Activated CD8-positive, alpha-beta memory T cell treated with anti-CD3 and anti-CD28 coated beads, Interleukin-2, amount 50 U/mL, for 4 hours (primary cell): ENCODE measurements around the gene UBL3.

Source experiments
- DNase-seq: peaks from one replicate; pipeline ENCODE4 v3.0.0-alpha.2; 2020

The UBL3 gene

DNA sequence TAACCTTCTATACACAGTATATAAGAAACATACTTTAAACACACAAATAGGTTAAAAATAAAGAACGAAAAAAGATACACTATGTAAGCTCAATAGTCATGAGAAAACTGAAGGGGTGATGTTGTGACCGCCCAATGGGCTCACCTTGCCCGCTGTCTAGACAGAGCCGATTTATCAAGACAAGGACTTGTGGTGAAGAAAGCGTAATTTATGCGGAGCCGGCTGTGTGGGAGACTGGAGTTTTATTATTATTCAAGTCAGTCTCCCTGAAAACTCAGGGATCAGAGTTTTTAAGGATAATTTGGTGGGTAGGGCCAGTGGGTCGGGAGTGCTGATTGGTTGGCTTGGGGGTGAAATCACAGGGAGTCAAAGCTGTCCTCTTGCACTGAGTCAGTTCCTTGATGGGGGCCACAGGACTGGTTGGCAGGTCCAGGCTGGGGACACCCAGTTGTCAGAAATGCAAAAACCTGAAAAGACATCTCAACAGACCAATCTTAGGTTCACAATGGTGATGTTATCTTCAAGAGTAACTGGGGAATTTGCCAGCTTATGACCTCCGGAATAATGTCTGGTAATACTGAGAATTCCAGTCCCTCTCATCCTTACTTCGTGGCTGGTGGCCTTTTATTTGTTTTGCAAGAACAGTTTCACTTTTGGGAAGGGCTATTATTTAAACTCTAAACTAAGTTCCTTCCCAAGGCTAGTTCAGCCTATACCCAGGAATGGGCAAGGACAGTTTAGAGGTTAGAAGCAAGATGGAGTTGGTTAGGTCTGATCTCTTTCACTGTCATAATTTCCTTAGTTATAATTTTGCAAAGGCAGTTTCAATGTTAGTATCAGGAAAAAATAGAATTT is 96.6 kb downstream of the UBL3 start:
- no peak for DNase-seq

DNA sequence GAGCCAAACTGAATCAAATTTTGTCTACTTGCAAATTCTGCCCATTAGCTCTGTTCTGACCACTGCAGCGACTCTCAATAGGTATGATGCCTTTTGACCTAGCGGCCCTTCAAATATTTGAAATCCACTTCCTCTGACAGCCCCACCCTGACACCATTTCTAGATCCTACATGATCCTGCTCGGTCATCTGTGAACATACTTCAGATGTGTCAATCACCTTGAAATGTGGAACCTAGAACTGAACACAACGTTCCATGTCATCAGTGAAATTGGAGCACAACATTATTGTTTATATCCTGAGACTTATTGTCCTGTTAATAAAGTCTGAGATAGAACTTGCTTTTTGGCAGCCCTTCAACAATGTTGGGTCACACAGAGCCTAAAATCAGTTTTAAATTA is 98.2 kb downstream of the UBL3 start:
- no peak for DNase-seq

DNA sequence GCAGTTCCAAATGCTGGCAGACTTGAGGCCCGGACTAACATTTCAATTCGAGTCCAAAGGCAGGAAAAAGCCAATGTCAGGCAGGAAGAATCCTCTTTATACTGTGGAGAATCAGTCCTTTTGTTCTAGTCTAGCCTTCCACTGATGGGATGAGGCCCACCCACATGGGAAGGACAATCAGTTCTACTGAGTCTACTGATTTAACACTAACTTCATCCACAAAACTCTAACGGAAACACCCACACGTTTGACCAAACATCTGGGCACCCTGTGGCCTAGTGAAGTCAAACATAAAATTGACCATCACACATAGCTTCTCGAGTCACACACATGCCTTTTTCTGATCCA is 100.3 kb downstream of the UBL3 start:
- no peak for DNase-seq

DNA sequence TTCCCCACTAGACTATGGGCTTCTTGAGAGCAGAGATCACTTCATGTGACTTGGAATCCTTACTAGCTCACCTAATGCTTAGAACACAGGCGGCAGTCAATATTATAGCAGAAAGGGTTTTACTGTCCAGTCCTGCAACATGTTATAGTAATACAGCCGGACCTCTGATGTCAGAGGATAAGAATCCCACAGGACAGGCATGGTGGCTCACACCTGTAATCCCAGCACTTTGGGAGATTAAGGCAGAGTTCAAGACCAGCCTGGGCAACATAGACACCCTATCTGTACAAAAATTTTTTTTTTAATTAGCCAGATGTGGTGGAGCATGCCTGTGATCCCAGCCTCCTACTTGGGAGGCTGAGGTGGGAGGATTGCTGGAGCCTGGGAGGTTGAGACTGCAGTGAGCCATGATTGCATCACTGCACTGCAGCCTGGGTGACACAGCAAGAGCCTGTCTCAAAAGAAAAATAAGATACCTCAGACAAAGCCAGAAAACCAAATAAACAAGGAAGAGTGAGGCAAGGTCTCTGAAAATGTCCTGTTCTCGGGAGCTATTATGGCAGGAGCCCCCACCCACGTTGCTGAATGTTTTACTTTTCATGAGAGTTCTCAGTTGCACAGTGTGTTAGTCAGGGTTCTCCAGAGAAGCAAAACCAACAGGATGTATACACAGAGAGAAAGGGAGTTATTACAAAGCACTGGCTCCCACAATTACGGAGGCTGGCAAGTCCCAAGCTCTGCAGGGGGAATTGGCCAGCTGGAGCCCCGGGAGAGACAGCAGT is 100.8 kb downstream of the UBL3 start:
- DNase-seq, result no peak

DNA sequence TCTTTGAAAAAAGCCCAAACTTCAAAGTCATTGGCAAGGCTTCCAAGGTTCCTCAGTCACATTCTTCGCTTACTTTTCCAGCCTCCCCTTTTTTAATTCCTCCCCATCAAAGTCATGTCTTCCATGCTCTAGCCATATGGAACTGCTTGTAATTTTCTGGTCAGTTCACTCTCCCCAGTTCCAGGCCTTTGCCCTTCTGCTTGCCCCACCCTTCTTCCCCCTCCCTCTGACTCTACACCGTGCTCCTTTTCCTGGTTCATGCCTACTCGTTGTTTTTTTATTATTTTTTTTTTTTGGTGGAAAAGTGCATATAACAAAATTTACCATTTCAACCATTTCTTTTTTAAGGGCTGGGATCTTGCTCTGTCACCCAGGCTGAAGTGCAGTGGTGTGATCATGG is 102.3 kb downstream of the UBL3 start:
- no peak for DNase-seq

DNA sequence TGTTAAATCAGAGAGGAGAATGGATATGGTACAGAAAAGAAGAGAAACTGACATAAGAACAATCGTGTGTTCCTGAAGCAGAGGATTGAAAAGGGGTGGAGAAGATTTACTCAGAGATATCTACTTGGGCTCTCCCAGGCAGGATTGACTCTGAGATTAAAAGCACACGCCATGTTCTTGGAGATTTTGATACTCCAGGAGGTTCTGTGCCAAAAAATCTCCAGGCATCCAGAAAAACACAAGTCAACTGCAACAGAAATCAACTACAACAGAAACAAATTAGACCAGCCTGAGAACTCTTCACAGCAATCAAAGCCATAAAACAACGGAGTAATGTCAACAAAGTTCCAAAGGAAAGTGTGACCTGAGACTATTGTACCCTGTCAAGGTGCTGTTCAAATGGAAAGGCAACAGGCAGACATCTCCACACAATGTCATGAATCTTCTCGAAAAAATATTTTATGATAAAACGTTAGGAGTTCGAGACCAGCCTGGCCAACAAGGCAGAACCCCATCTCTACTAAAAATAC is 104.2 kb downstream of the UBL3 start:
- no peak for DNase-seq

DNA sequence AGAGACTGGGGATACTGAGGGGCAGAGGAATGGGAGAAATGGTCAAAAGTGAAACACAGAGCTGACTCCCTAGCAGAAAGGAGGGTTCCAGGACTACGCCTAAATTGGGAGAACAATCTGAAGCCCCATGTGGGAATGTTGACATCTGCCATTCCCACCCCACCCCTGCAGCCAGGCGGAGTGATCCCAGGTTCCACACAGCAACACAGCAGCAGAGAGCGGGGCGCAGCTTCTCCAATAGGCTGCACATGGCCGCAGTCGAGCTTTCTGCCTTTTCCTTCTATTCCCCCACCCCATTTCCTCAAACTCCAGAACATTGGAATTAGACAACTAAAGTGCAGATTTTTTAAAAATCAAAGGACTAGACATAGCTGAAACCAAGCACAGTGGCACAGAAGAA is 104.7 kb downstream of the UBL3 start:
- DNase-seq, result no peak

DNA sequence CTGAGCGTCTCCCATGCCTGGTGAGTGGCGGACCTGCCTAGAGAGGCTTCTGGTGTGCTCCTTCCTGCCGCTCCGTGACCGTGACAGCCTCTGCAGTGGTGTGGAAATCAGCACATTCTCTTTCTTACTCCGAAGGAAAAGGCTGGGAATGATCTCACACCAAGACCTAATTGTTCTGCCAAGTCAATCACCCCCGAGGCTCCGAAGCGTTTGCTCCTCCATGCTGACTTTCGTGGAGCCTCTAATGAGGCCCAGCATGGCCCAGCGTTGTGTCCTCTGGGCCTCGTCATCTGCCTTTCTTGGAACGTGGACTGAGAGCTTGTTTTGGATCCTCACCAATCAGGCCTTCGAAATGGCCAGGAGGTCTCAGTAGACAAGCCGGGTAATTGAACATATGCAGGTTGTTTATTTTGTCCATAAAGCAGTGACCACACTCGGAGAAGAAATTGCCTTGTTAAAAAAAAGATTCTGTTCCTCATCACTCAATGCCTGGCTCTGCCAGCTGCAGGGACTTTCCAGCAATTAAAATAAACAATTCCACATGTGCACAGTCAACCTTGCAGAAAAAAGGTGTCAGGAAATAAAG is 107.1 kb downstream of the UBL3 start:
- DNase-seq, result no peak

DNA sequence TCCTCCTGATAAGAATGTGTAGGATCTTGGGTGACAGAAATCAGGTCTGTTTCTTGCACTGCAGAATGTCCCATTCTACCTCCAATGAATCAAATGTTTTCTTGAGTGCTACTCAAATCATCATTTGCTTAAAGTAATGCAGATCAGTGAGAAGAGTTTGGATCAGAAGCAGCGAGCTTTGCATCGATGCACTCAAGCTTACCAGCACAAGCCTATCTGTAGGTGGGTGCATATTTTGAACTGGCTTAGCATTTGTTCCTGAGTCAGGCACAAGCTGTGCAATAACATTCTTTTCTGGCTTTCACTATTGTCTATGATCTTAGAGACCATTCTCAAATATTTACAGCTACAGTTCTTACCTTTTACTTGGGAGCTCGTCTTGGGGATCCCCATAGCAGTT is 109.5 kb downstream of the UBL3 start:
- DNase-seq, result no peak

DNA sequence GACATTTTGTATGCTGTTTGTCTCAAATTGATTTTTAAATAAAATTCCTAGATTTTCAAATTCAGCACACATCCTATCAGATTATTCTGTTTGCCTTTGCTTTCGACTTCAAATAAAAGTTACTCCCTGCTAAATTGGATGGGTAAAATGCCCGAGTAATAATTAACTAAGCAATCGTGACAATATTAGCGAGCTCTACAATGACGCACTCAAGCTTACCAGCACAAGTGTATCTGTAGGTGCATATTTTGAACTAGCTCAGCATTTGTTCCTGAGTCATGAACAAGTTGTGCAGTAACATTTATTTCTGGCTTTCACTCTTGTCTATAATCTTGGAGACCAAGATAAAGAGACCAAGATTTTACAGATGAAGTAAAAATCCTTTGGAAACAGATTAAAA is 113.4 kb downstream of the UBL3 start:
- no peak for DNase-seq

DNA sequence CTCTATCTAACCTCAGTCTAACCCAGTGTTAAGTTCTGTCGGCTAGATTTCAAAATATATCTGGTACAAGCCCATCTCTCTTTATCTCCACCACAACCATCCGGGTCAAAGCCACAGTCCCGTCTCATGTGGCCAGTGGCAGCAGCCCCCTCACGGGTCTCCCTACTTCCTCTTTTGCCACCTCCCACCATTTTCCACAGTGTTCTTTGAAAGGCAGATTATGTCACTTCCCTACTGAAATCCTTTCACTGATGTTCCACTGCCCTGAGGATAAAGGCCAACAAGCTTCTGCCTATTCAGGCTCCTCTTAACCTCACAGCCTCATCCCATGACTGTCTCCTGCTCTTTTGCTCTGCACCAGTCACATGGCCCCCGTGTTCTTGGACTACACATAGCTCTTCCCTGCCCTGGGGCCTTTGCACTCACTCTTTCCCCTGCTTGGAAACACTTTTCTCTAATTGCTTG is 117.2 kb downstream of the UBL3 start:
- DNase-seq, result no peak

DNA sequence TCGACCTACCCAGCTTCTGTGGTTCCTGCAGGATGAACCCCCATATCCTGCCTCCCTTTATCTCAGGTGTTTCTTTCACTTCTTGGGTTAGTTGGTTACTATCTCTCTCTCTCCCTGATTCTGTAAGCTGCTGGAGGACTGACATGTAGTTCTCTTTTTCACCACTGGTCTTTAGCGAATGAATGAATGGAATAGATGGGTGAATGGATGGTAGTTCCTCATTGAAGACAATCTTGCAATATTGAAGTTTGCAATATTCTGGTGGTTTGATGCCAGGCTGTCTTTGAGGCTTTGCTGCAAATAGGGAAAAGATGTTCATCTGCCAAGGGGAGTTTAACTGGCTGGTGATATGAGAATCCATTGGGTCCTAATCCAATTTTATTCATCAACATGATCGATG is 120.2 kb downstream of the UBL3 start:
- no peak for DNase-seq

DNA sequence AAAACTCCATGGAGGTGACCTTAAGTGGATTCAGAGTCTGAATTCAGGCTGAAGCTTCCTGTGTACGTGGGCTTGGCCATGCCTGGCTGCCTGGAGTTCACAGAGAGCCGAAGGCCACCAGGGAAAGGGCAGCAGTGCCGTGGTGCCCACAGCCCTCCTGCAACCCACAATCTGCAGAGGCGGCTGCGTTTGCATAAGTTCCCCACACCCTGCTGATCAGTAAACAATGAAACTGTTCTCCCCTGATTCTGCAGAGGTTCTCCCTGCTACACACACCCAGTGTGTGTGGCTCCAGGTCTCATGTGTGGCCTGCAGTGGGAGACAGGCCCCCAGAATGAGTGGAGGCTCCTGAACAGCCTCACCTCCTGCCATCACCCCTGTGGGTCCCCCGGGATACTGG is 128.0 kb downstream of the UBL3 start:
- no peak for DNase-seq

DNA sequence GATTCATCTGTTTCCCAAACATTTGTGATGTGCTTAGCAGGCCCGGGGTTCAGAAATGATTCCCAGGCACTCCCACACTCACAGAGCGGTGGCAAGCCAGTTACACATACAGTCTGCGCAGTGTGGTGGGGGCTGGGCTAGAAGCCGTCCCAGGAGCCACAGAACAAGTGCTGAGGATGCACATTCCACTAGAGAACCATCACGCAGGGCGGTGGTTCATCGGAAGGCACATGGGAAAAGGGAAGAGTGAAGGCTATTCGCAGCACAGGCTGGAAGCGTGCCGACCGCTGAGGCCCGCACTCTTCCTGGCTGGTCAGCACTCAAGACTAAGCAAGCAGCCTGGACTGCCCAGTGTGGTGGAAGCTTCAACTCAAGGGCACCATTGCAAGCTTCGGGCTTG is 128.7 kb downstream of the UBL3 start:
- no peak for DNase-seq

DNA sequence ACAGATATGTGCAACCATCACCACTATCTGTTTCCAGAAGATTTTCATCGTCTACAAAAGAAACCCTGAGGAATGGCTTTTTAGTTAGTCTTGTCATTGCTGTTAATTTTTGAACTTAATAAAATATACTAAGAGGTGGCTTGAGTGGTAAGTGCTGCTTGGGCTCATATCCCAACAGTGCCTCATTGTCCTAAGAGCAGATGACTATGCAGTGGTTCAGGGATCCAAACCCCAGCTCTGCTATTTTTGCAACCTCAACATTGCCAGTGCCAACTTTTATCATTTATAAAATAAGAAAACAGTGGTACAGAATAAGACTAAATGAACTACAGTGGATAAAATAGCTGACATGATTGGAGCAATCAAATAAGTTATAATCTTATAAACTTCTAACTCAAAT is 131.7 kb downstream of the UBL3 start:
- DNase-seq, result no peak

DNA sequence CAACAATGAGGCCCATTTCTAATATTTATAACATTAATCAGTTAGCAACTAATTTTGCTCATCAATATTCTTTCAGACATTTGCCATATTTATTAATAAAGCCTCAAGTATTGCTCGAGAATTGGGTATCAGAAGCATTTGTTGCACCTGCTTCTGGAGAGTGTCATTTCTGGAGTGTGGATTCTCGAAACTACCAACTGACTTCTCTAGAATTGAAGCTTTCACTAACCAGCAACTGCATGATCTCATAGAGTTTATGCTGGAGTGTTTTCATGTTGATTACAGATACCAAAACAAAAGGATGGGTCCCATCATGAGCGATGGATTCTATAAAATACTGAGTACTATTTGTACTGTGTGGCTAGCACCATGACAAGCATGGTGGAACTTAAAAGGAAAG is 133.9 kb downstream of the UBL3 start:
- no peak for DNase-seq
